Stimulated activated CD4-positive, alpha-beta T cell treated with anti-CD3 and anti-CD28 coated beads, Interleukin-12 subunit alpha, Interleukin-12 subunit beta, amount 100 ng/mL, for 4 hours (primary cell): ENCODE measurements around the gene TRAF7.

ENCODE experiments used
- DNase-seq: peaks from one replicate; pipeline ENCODE4 v3.0.0-alpha.2; 2020

Gene TRAF7

GRCh38 chr16:2148714-2149629 lies 6.6 kb upstream of the TRAF7 start:
- DNase-seq = peak; percentile 20

DNA sequence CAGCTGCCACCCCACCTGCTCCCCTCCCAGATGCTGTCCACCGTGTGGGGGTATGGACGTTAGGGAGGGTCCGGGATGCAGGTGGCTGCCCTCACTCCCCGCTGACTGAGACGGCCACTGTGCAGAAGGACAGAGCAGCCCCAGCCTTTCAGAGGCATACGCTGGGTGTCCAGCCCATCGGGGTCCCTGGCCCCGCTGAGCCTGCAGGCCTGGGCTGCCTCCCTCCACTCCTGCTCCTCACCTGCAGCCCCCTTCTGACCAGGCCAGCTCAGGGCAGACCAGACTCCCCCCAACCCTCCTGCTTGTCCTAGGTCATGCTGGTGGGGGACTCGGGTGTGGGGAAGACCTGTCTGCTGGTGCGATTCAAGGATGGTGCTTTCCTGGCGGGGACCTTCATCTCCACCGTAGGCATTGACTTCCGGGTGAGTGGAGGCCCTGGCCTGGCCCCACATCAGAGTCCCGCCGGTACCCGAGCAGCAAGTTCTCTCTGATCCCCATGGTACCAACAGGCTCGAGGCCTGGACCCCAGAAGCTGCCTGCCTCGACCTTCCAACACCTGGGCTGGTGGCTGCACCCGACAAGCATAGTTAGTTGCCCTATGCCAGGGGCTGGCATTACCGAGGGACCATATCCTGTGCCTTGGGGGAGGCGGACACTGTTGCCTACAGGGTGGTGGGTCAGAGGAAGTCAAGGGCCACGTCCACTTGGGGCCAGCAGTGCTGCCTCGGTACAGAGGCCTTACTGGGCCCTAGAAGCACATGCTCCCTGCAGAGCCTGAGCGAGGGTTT lies 5.8 kb upstream of the TRAF7 start:
- peak; percentile 28 for DNase-seq

- DNase-seq = peak; percentile 40
Measured at GRCh38 chr16:2150418-2151187, 5.0 kb upstream of the TRAF7 start.

DNA sequence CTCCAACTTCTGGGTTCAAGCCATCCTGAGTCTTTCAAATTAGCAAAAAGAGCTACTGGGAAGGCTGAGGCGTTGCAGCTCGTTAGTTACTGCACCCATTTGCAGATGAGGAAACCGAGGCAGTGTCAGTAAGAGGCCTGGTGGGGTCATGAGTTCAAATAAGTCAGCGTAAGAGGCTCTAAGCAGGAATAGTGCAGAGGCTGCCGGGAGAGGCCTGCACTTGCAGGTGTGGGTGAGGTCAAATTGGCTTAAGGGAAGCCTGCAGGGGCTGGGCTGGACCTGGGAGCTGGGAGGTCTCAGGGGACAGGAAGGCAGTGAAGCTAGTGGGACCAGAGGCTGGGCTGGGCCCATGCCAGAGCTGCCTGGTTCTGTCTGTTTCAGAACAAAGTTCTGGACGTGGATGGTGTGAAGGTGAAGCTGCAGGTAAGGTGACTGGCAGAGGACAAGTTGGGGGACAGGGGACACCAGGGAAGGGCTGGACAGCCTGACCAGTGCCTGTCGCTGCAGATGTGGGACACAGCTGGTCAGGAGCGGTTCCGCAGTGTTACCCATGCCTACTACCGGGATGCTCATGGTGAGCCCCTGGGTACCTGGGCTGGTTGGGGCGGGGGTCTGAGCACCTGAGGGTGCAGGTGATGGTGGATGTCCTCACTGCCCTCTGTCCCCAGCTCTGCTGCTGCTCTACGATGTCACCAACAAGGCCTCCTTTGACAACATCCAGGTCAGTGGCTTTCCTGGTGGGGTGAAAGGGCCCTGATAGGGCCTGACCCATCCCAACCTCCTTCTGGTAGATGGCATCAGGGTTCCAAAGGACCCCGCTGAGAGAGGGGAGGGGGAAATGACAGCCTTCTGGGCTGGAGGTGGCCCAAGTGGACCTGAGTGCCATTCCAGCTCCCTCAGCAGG lies 4.1 kb upstream of the TRAF7 start:
- DNase-seq = peak; percentile 22

DNA sequence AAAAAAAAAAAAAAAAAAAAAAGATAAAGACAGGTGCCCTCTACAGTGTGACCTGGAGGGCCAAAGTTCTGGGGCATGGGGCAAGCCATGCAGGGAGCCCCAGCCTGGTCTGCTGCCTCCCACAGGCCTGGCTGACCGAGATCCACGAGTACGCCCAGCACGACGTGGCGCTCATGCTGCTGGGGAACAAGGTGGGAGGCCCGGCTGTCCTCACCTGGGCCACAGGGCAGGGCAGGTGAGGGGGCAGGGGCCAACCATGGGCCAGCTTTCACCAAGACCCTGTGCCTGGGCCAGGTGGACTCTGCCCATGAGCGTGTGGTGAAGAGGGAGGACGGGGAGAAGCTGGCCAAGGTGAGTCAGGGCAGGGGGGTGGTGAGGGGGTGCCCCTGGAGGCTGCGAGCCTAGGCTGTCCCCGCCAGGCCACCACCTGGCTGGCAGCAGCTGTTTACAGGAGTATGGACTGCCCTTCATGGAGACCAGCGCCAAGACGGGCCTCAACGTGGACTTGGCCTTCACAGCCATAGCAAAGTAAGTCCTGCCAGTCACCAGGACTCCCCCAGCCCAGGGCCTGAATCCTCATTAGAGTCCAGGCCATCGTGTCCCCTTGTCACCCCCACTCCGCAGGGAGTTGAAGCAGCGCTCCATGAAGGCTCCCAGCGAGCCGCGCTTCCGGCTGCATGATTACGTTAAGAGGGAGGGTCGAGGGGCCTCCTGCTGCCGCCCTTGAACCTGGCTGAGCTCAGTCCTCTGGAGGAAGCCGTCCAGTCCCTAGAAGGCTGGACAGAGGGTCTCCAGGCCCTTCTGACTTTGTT lies 2.7 kb upstream of the TRAF7 start:
- peak; percentile 32 for DNase-seq

DNA sequence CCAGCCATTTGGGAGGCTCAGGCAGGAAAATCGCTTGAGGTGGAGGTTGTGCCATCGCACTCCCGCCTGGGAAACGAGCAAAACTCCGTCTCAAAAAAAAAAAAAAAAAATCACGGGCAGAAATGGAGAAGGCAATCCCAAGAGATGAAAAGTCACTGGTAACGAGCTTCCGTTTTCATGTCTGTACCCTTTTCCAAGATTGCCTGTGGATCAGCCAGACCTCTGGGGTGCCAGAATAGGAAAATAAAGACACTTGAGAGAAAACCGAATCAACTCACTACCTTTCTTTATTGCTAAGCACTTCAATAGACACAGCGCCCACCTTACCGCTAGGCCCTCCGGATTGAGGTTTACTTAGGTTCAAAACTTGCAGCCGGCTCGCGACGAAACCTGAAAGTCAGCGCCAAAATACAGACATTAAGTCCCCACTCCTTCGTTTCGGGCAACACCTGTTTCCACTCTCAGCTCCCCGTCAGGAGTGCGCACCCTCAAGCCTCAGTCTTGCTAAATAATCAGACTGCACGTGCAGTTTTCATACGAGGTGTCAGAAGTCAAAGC lies 970 bp upstream of the TRAF7 start:
- DNase-seq = peak; percentile 45

DNA sequence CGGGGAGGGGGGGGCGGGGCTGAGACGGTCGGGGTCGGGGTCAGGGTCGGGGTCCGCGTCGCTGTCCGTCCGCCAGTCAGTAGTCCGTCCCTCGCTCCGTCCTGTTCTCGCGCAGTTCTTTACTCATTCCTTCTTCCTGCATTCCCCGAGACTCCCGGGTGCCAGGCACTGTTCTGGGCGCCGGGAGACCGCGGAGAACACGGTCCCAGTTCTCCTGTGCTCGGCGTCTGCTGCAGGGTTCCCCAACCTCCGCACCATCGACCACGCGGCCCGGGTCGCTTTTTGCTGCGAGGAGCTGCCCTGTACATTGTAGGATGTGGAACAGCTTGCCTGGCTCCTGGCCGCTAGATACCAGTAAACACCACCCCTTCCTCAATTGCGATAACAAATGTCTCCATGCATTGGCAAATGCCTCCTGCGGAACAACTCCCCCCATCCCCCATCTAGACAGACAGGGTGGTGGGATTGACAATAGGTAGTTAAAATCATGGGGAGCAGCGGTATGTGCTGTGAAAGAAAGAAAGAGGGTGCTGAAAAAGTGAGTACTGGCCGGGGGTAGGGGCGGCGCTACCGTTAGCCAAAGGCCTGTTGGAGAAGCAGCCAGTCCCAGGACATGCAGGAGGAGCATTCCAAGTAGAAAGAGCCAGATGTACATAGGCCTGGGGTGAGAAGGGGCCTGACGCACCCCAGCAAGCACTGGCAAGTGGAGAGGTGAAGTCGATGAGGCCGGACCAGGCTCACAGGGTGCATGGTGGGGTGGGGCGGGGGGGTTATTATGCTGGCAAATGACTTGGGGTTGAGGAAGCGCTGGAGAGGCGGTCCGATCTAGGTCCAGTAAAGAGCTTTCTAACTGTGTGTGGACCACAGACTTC lies 631 bp downstream of the TRAF7 start:
- DNase-seq = no peak

GRCh38 chr16:2156849-2157224 lies 1.3 kb downstream of the TRAF7 start:
- no peak for DNase-seq

DNA sequence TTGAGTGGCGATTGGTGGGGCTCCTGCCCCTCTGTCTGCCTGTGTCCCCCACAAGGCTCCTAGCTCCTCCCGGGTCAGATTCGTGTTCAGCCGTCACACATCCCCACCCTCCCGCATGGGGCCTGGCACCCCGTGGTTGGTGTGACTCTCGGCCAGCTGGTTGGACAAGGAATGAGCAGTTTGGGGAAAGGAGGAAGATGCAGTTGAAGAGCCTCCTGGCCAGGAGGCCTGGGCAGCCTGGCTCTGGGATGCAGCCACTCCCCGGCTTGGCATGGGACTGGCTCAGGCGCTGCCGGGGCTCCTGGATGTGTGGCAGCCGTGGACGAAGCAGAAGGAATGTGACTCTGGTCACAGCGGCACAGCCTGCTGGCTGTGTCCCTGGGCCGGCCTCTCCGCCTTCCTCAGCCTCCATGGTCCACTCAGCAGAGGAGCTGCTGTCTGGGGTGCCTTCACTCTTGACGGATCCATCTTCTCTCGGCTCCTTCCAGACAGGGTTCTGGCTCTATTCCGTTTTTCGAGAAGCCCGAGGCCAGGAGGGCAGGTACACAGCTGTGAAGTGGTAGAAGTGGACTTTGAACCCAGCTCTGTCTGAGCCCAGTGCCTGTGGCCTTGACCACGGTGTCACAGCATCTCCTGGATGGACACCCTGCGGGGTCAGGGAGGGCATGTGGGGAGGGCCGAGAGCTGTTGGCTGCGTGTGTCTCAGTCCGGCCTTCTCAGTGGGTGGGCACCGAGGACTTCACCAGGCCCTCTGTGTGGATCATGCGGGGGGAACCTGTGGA lies 2.1 kb downstream of the TRAF7 start:
- no peak for DNase-seq

GRCh38 chr16:2158262-2158638 lies 2.7 kb downstream of the TRAF7 start:
- DNase-seq = no peak

GRCh38 chr16:2159175-2159838 lies 3.7 kb downstream of the TRAF7 start:
- no peak for DNase-seq

- no peak for DNase-seq
Measured at GRCh38 chr16:2160915-2161551, 5.5 kb downstream of the TRAF7 start.

DNA sequence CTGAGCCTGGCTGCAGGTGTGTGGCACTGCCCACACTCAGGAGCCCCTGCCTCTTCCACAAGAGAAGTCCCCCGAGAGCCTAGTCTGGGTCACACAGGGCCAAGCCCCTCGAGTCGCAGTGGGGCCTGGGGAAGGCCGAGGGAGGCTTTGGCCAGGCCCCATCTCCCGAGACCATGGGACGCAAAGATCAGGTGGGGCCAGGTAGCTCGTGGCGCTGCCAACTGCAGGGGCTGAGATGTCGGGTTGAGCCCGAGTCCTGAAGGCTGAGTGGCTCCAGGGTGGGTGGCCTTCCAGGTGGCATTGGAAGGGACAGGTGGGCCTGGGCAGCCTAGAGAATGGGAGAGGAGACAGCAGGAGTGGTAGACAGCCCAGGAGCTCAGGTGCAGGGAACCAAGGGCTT lies 6.3 kb downstream of the TRAF7 start:
- DNase-seq = no peak

DNA sequence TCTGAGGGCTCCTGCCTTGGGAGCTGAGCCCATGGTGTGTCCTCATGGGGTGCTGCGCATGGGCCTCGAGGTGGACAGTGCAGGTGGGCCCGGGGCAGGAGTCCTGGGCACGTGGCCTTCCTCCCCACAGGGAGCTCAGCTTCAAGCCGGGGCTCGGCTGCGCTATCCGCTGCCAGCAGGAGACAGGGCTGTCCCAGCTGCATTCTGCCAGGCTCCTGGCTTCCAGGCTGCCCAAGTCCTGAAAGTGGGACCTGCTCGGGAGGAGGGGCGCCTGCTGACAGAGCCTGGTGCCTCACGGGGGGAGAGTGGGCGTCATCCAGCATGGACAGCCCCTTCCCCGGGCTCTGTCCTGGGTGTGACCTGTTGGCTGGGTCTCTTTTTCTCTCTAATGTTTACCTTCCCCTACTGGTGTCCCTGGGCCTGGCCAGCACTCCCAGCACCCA lies 7.1 kb downstream of the TRAF7 start:
- no peak for DNase-seq

DNA sequence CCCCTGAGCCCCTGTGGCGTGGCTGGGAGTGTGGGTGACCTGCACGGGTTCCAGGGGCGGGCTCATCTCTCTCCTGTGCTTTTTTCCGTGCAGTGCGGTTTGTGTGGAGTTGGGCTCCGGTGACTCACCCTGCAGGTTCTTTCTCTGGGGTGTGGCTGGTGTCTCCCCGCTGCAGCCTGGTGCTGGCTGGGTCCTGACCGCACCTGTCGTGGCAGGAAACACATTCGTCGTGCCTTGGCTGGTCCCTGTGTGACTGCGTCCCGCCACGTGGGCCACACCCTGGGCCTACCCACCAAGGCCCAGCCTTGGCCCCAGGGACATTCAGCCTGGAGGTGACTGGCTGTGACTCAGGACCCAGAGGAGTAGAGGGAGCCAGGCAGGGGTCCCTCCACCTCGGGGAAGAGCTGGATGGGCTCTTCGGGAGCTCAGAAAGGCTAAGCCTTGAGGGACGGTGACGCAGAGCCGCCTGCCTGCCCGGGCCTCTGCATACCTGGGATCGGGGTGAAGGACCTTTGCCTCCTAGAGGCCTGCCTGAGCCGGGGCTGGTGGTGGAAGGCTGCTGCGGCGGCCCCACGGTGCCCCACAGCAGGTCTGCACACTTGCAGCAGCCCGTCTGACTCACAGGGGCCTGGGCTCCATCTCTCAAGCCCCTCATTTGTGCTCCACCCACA lies 7.8 kb downstream of the TRAF7 start:
- DNase-seq = no peak

DNA sequence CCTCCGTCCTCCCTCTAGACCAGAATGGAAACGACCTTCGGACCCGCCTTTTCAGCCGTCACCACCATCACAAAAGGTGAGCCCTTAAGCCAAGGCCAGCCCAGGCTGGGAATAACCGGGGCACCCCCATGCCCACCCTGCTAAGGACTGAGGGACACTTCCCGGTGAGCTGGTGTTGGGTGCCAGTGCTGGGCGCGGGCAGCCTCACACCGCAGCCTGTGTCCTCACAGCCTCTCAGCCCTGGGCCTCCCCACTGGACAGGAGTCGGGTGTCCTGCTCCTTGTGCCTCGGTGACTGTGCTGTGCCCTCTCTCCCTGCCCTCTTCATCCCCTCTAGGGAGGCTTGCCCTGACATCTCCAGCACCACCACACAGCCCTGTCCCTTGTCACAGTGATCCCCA lies 10.3 kb downstream of the TRAF7 start:
- no peak for DNase-seq
